ENCODE measurements around the gene LAMTOR4.

- TF ChIP-seq POLR2A (IDR thresholded peaks at IDR 0.05) (no peak), POLR2AphosphoS5 (IDR thresholded peaks at IDR 0.05) (no peak)
- TF ChIP-seq, protein P1, sequence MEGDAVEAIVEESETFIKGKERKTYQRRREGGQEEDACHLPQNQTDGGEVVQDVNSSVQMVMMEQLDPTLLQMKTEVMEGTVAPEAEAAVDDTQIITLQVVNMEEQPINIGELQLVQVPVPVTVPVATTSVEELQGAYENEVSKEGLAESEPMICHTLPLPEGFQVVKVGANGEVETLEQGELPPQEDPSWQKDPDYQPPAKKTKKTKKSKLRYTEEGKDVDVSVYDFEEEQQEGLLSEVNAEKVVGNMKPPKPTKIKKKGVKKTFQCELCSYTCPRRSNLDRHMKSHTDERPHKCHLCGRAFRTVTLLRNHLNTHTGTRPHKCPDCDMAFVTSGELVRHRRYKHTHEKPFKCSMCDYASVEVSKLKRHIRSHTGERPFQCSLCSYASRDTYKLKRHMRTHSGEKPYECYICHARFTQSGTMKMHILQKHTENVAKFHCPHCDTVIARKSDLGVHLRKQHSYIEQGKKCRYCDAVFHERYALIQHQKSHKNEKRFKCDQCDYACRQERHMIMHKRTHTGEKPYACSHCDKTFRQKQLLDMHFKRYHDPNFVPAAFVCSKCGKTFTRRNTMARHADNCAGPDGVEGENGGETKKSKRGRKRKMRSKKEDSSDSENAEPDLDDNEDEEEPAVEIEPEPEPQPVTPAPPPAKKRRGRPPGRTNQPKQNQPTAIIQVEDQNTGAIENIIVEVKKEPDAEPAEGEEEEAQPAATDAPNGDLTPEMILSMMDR (IDR thresholded peaks at IDR 0.05), result no peak
Observed at GRCh38 chr7:100107125-100107737, 41.5 kb upstream of the LAMTOR4 start.

All from gastroesophageal sphincter (tissue), 3 donors.